ENCODE measurements around the gene AUTS2.
"Not testable (repeated sequence)": the region's sequence is repeated elsewhere in the genome, so short reads cannot be mapped to it uniquely, and the experiment has no call there.

Gene AUTS2

DNA sequence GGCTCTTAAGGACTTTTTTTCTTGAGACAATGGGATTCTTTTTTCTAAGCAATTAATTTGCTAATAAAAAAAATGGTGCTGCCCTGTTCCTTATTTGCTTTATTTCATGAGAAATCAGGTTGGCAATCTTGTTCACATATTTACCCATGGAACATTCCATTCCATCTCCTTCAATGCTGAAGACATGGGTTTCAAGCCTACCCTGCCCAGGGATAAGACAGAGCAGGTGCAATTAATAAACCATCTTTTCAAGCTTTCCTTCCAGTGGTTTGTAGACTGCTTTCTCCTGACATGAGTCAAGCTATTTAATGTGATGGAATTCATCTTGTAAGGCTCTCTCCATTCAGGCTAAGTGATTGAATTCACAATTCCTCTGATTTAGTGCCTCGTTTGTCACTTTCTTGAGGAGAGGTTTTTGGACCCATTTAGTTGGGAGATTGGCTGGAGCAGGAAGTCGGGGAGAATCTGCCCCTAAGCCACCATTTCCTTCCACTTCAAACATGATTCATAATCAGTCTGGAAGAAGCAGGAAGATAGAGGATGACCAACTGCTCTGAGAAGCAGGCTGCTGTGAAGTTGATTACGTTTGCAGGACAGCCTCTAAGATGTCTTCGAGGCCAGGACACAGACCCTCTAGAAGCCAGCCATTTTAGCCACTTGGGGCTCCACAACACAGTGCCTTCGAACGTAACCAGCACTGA is 981.3 kb downstream of the AUTS2 start:
- DNase-seq = no peak

DNA sequence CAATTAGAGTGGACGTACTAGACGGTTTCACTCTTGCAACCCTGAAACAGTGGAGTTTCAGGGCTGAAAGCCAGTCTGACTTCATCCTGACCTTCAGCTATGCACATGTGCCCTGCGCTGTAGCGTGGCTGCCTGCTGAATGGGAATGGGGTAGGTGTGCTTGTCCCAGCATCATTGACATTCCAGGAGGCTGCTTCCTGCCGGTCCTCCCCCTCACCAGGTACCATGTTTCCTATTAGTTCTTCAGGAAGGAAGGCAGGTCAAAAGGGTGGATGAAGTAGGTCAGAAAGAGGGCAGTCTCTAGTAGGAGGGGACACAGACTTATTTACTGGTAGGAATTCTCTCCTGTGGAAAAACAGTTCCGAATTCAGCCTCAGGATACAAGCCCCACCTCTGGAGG is 981.9 kb downstream of the AUTS2 start:
- no peak for DNase-seq

DNA sequence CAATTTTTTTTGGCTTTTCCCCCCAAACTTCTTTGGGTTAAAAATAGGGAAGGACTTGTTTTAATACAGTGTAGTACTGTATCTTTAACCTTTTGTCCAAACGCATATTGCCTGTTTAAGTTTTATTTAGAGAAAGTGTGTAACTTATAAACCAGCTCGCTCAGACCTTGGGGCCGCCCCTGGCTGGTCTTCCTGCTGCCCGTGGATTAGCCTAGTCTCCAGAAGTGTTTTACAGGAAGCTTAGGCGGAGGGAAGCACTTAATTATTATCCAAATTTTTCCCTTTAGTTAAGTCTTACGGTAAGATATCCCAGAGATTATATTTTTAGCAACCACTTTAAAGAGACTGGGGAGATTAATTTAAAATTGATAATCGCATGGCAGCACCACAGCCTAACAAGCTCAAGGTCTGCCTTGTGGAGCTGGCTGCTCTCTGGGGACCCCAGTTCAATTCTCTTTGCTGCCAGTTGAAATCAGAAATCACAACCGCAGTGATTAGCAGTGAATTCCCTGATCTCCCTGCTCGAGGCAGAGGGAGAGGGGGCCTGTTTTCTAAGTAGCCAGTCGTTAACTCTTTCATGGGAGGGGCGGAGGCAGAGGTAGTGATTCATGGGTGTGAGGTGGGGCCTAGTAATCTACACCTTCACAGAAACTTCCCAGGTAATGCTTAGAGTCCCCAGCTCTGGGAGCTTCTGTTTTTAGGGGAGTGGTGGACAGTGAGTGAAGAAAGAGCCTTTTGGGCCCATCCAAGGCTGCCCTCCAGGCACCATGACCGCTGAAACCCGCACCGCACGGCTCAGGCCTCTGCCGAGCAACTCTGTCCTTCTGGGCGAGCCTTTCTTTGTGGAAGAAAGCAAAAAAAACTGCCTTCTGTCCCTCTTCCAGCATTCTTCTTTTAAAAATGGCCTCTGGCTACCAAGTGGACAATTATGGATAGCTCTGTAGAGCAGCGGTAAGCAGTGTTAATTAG is 984.9 kb downstream of the AUTS2 start:
- no peak for DNase-seq

DNA sequence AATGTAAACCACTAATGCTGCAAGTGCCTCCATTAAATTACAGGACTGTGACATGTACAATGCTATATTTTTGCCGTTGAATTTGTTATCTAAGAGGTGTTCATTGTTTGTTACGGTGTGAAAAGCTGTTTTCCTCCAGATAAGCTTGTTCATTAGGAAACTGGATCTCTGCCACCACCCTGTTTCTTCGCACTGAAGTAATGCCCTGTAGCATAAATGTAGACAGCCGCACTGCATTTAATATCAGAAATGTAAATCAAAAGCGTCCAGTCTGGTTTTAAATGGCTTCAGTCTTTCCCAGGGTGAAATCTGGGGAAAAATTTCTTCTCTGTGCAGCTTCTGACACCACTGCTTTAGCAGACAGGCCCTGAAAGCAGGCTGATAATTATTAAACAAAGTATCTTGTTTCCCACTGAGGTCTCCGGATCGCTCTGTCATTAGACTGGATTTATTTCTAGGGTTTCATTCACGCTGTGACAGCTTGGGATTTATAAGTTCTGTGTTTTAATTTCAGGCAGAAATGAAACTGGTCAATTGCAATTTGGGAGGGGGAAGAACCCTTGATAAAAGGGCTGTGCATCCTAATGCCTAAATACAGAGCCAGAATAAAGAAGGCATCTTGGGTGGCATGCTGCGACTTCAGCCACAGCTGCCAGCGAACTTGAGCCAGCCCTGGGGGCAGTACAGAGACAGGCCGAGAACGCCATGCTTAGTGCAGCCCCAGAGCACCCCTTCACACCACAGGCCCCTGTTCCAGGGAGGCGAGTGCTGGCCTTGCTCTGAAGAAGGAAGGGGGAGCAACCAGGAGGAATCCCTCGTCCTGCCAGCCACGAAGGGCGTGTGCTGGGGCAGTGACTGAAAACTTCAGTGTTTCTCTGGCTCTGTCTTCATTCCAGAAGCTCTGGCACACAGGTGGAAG is 985.9 kb downstream of the AUTS2 start:
- DNase-seq = no peak

DNA sequence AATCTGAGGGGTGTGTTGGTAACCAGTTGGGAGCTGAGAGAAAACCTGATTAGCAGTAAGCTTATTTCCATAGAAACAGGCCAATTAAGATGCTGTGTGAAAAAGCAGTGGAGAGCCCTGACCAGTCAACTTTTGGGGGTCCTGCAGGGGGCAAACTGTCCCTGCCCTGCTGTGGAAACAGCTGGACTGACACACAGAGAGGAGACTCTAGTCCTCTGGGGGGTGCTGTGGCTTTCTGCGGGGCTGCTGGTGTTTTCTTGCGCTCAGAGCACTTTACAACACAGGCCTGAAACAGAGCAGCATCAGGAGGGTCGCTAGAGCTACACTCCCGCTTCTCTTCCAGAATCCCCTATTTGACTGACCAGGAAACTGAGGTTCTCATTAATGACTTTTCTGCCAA is 986.8 kb downstream of the AUTS2 start:
- DNase-seq = no peak

DNA sequence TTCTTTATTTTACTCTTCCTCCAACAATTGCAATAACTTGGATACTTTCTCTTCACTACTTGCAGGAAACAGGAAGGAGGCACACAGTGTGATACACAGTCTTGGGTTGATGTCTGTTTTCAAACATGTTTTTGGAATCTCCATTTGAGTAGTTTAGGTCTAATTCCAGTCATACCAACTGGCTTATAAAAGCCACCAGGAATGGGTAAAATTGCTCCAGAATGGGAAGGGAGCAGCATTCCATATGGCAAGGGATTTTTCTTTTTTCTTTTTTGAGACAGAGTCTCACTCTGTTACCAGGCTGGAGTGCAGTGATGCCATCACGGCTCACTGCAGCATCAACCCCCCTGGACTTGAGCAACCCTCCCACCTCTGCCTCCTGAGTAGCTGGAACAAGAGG is 988.5 kb downstream of the AUTS2 start:
- no peak for DNase-seq

DNA sequence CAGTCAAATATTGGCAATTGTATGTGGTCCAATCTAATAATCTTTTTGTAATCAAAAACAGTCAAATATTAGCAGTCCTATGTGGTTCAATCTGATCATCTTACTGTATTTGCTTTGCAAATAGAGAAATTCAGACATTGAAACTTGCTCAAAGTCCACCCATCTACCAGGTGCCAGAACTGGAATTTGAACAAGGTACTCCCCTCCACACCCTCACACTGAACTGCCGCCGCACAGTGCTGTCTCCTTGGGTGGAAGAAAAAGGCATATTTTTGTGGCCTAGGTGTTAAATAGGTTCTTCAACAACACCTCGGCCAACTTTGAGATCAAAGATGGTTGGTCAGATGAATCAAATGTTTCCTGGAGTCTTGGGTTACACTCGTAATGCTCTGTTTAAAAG is 989.5 kb downstream of the AUTS2 start:
- no peak for DNase-seq

DNA sequence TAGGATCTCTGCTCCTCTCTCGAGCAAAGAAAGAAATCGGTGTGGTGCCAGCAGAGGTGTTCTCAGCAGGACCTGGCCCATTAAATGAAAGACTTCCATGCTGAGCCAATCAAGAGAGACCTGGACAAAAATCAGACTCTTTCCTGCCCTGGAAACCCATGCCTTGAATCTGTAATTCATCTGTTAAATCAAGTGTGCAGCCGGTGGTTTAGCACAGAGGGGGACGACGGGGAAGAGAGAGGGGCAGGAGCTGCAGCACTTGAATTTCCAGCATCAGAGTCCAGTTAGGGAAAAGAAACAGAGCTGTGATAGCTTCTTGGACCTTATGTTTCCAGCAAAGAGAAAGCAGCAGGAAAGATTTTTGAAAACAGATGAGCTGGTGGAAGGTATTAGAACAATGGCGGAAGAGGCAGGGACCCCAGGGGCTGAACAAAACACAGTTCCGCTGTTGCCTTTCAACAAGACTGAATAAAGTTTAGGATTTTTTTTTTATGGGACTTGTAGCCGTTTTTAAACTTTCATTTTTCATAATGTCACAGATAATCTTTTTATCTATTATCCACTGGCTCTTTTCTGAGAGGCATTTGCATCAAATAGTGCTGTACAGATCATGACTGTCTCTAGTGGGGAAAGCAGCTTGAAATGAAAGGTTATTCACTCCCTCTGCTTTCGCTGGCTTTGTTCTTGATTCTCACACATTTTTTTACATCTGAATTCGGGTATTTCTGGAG is 990.1 kb downstream of the AUTS2 start:
- no peak for DNase-seq

DNA sequence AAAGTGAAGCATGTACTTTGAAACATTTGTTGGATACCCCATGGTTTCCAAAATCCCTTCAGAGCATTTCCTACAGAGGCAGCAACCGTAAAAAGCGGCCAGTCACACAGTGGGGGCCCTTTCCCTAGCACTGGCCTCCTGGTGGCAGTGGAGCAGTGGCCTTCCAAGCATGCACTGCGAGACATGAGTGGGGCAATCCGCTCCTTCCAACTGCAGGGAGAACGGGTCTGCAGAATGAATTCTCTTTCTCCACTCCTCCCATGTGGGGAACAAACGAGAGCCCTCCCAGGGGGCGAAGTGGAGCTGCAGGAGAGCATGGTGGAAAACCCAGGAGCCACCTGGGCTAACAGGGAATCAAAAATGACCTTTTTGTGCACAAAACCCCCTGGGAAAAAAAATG is 990.7 kb downstream of the AUTS2 start:
- no peak for DNase-seq

DNA sequence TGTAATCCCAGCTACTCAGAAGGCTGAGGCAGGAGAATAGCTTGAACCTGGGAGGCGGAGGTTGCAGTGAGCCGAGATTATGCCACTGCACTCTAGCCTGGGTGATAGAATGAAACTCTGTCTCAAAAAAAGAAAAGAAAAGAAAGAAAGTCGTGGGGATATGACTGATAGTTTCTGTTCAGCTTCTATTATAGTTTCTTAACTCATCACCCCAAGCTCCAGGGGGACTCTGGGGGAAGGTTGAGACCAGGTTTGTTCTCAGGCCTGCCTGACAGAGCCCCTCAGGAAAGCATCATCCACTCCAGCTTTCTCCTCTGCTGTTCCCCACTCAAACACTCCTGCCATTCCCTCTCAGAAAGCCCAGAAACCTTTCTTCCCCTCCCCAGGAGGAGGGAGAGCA is 991.3 kb downstream of the AUTS2 start:
- DNase-seq = no peak

DNA sequence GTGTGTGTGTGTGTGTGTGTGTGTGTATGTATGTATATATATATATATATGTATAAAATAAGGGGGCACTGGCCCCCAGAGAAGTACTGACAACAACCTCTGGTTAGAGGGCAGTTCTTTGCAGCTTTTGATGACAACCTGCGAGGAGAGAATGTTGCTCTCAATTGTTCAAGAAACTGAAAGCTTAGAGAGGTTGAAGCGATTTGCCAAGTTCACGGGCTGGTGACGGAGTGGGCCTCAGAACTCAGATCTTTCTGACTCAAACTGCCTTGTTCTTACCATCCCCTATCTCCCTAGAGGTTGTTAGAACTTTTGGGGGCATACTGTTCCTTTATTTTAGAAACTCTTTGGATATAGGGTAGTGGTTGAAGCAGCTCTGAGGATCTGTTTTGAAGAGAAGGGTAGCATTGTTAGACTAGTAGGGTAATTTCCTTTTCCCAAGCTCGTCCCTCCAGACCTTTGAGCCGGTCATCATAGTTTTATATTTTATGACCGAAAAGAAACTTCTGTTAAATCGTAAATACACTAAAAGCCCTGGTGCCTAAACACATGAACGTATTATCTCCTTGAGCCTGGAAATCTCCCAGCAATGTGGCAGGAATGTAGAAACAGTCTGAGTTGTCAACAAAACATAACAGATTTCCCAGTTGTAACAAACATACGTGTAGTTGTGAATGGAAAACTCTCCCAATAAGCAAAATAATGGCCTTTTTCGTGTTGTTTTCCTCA is 992.0 kb downstream of the AUTS2 start:
- DNase-seq = no peak

DNA sequence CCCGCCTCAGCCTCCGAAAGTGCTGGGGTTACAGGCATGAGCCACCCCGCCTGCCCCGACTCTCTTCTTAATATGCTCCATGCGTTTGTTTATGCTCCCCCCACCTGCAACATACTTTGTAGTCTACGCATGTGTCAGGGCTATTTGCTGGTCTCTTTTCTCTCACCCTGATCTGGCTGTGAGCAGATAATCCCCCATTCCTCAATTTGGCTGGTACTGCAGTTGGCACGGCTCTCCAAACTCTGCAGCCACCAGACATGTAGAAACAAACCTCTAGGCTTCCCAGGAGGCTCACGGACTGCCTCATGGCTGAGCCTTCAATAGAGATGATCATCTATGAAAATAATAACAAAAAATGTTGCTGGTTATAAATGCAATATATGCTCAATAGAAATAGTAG is 993.4 kb downstream of the AUTS2 start:
- DNase-seq = no peak

DNA sequence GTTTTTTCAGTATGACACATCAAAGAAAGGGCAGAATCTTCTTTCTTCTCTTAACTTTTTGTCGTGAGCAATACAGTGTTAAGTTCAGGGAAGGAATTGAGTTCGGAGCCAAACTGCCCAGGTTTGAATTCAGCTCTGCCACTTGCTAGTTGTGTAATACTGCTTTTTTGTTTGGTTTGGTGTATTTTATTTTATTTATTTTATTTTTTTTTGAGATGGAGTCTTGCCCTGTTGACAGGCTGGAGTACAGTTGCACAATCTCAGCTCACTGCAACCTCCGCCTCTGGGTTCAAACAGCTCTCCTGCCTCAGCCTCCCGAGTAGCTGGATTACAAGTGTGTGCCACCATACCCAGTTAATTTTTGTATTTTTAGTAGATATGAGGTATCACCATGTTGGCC is 993.9 kb downstream of the AUTS2 start:
- DNase-seq = no peak

DNA sequence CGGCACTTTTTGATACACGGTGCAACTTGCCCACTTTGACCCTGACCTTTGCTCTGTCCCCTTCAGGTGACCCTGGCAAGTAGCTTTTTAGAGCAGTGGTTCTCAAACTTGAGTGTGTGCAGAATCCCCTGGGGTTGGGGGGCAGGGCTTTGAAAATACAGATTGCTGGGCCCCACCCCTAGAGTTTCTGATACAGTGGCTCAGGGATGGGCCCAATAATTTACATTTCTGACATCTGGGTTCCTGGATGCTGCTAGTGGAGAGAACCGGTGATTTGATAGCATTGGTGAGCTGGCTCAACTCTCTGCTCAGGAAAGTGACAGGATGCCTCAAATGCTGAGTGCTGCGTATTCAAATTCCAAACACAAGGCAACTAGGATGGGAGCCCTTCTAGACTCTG is 995.9 kb downstream of the AUTS2 start:
- DNase-seq = no peak

DNA sequence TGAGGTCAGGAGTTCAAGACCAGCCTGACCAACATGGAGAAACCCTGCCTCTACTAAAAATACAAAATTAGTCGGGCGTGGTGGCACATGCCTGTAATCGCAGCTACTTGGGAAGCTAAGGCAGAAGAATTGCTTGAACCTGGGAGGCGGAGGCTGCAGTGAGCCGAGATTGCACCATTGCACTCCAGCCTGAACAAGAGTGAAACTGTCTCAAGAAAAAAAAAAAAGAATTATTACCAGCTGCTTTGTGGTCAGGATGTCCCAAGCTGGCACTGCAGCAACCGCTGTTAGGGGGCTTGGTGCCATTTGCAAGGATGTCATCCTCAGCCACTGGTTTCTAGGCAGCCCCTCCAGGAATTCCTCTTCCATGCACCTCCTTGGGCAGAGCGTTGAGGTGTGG is 996.6 kb downstream of the AUTS2 start:
- DNase-seq = not testable (repeated sequence)

DNA sequence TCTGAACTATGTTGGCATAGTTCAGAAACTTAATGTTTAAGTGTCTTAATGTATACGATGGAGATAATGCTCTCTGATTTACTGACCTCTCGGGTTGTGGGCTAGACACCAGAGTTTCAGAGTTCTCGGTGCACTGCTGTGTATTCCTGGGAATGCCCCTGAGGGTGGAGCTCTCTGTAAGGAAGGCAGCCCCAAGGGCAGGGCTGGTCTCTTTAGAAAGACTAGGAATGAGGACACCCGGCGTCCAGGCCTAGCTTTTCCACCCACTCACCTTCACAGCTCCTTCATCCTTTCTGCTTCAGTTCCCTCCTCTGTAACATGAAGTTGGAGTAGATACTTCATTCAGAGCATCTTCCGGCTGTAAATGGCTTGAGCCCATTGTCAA is 997.1 kb downstream of the AUTS2 start:
- no peak for DNase-seq

DNA sequence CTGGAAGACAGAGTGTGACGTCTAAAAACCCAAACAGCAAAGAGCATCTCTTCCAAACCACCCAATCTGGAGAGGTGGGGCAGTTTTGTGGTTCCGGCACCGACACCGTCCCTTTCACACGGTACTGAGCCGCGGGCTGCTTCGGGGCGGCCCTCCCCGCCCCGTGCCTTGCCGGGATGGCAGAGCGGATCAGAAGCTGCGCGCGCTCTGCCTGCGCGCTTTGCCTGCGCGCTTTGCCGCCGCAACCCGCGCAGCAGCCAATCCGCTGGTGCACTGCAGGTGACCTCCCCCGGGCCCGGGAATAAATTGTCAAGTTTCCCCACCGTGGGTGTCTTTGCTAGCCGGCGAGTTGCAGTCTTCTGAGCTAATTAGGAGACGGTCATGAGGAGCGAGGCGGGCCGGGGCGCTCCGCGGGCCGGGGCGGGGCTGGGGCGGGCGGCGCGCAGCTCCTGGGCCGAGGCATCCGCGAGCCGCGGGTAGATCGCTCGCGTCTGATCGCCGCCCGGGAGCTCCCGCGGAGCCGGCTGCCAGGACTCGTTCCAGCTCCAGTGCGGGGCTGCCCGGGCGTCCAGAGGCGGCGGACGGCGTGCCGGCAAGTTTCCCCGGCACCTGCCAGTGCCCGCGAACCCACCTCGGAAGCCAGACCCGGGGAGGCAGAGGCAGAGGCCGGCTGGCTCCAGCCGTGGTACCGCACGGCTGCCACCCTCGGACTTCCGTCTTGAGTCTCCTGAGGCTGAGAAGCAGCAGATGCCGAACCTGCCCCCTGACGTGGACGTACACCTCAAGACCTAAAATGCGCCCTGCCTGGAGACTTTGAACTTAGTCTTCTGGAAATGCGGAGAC is 997.7 kb downstream of the AUTS2 start:
- no peak for DNase-seq

DNA sequence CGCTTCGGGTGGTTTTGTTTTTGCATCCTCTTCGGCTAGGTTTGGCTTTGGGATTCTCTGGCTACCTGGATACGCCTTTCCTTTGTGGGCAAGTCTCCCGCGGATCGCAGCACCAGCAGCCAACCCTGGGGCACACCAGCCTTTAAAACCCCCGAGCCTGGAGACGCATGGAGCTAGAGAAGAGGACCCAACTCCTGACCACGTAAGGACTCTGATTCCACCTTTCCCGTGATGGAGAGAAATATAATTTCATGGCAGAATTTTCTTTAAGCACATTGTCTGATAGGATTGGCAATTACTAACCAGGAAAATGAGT is 998.3 kb downstream of the AUTS2 start:
- DNase-seq = no peak

DNA sequence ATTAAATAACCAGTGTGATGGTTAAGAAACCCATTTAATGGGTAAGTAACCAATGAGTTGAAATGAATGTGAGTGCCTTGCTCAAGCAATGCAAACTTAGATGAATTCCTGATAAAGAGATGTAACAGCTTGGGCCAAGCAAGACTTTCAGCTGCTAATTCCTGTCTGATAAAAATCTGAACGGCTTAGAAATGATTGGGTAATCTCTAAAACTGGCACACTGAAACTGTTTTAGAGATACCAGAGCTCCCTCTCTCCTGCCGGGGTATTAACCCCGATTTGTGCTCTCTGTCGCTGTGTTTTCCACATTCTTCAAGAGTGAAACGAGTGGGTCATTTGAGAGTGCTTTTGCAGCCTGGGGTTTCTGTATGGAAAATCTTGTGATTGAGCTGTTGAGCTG is 998.8 kb downstream of the AUTS2 start:
- no peak for DNase-seq

DNA sequence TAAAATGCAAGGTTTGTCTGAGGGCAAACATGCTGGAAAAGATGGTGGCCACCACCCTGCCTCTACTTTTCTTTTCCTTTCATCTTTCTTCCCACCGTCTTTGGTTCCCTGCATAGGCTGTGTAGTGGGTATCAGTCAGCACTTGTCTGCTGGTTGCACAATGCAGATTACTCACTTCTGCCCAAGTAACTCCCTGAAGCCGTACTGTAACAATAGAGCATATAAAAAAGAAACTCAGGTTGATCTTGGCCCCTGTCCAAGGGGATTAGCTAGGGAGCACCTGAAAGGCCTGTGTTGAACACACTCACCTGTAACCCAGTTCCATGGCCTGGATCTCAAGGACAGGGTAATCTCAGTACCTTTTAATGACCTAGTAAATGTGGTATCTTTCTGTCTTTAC is 1000.7 kb downstream of the AUTS2 start:
- DNase-seq = peak; percentile 80
